DMS153 treated with DMSO at 0.1 percent for 48 hours (cell line): ENCODE results near the gene CCDC102B.
"Not testable (repeated sequence)": the region's sequence is repeated elsewhere in the genome, so short reads cannot be mapped to it uniquely, and the experiment has no call there.

Experiments
- DNase-seq: peaks from one replicate; lab custom pipeline; 2025; ENCODE audit not compliant: unreplicated experiment; lab: John Stamatoyannopoulos, UW

The CCDC102B gene

DNA sequence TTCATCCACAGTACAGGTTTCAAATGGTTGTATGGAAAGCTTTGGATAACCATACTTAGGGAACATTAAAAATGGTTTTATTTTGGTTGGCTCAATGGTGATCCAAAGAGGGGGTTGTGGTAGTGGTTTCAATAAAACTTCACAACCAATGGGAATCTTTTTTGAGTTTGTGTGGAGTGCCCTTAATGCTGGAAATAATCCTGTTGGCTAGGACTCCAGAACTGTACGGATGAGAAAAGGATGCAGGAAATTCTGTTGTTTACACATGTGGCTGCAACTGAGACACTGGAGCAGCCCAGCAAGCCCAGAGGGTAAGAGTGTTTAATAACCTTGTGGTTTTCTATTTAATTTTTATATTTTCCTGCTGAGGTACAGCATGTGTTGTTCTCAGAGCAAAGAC, at the start of gene CCDC102B:
Gene CCDC102B, plus strand, starts transcription at position 210 of the 400 bp plus-strand sequence. CDS start 38,684 bp downstream, outside the sequence.
- DNase-seq: no peak

DNA sequence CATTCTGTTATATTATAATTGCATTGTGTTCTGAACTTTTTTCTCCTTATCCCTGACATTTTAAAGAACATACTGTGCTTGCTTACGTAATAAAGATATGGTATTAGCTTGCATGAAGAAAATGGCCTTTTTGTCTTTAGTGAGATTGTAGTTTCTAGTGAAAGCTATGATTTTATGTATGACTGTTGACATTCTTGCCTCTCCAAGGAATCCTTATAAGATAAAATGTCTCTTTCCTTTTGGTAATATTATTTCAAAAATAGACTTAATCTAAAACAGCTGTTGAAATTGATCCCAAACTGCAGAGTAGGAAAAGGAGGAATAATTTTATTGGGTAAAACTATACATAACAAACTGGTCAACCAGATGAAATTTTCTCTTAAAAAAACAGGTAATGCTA, 40.8 kb upstream of the CCDC102B start:
- no peak for DNase-seq

- DNase-seq: no peak
These were observed 38.6 kb upstream of the CCDC102B start for GRCh38 chr18:68759308-68759707.

- DNase-seq: no peak
These were observed 34.8 kb upstream of the CCDC102B start for GRCh38 chr18:68763083-68763482.

GRCh38 chr18:68764016-68764415, 33.9 kb upstream of the CCDC102B start:
- no peak for DNase-seq

- no peak for DNase-seq
These were observed 31.4 kb upstream of the CCDC102B start for GRCh38 chr18:68766433-68766832.

DNA sequence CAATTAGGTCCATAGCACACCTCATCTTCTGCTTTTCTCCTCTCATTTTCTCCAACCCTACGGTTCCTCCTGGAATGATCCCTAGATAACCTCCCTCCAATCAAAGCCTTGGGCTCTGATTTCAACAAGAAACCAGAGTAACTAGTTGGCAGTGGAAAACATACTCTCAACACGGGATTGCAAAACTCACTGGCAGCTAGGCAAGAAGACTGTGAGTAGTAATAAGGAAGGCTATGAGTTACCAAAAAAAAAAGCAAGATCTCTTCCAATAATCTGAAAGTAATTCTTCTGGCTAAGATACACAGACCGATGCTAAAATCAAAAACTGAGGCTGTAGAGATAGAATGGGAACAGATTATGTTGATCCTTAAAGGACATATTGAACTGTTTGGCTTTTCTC, 28.4 kb upstream of the CCDC102B start:
- no peak for DNase-seq

GRCh38 chr18:68772268-68772667, 25.6 kb upstream of the CCDC102B start:
- DNase-seq: no peak

DNA sequence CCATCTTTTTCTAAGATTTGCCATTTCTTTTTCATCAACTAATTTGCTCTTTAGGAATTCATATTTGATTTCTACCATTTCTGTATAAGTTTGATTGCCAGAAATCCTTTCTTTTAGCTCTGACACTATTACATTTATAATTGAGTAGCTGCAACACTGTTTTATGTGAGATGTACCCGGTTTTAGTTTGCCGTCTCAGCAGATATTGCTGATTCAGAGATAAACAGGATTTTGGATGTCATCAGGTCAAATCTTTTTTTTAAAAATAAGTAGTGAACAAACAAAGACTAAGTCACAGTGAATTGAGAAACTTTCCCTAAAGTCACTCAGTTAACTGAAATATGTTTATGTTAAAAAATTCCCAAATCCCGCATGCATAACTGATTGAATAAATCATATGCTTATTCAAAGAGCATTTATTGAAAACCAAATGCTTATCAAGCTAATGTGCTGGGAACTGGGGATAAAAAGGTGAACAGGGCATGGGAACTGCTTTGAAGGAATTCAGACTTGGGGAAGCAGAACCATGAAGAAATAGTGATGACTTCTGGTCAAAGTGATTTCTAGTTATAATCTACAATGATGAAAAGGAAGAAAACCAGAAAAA, 19.5 kb upstream of the CCDC102B start:
- DNase-seq: no peak

GRCh38 chr18:68779169-68779568, 18.7 kb upstream of the CCDC102B start:
- no peak for DNase-seq

DNA sequence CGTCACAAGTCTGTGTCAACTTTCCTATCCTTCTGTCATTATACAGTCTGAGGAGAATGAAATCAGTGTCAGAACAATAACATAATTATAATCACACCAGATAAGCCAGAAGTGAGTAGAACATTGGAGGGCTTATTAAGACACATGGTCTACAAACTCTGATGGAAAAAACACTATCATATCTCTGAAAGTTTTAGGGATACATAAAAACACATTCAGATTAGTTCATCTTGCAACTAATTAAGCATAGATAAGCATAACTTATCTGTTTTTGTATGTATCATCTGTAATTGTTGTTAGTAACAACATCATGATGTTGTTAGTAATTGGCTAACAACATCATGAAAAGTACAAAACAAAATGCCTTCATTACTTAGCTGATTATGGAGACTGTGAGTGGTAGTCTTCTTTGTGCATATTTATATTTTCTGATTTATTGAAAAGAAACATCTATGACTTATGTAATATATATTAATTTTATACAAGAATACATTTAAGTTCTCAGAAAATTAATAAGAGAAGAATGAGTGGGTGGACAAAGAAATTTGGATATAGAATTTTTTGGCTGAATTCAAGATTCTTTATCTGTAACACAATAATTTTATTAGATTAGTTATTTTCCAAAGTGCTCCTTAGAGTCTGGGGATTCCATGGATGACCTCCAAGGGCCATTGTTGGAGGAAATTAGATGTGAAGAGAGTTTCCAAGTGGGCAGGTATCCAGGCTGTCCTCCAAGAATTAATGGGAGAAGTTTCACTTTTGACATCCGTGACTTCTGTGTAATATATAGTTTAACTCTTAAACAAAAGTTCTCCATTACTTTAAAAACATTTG, 16.9 kb upstream of the CCDC102B start:
- DNase-seq: no peak

DNA sequence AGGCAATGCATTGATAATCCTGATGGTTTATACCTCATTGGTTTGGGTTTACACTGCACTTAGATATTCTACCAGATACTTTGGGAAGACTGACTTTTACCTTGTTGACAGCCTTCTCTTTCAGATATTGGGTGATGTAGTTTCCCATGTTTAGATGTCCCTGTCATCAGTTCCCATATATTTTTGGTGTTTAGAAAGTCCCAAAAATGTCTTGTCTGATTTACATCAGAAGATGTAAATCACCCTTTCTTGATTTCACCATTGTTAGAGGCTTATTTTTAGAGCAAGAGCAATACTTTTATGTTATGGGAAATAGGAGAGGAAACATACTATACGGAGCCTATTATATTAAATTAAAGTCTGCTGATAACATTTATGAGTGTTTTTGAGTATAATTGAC, 14.4 kb upstream of the CCDC102B start:
- no peak for DNase-seq

- DNase-seq: no peak
These were observed 13.8 kb upstream of the CCDC102B start for GRCh38 chr18:68784071-68784470.

DNA sequence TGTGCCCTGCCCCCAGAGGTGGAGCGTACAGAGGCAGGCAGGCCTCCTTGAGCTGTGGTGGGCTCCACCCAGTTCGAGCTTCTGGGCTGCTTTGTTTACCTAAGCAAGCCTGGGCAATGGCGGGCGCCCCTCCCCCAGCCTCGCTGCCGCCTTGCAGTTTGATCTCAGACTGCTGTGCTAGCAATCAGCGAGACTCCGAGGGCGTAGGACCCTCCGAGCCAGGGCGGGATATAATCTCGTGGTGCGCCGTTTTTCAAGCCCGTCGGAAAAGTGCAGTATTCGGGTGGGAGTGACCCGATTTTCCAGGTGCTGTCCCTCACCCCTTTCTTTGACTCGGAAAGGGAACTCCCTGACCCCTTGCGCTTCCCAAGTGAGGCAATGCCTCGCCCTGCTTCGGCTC, 7.6 kb upstream of the CCDC102B start:
- not testable (repeated sequence) for DNase-seq

DNA sequence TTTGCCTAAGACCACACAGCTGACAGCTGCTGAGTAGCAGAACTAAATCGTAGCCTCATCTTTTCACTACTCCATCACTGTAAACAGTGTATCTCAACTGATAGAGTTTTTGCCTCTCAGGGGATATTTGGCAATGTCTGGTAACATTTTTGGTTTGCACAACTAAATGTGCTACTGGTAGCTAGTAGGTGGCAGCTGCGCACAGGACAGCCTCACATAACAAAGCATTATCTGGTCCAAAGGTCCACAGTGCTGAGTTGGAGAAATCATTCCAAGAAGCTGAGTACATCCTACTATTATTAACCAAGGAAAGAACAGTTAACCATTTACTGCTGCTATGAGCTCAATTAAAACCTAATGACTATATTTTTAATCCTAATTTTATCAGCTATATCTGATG, 6.1 kb upstream of the CCDC102B start:
- no peak for DNase-seq

GRCh38 chr18:68793951-68794350, 3.9 kb upstream of the CCDC102B start:
- DNase-seq: no peak

- DNase-seq: peak; percentile 79
These were observed 767 bp upstream of the CCDC102B start for GRCh38 chr18:68796936-68797690.

GRCh38 chr18:68800075-68800474, 2.2 kb downstream of the CCDC102B start:
- no peak for DNase-seq

DNA sequence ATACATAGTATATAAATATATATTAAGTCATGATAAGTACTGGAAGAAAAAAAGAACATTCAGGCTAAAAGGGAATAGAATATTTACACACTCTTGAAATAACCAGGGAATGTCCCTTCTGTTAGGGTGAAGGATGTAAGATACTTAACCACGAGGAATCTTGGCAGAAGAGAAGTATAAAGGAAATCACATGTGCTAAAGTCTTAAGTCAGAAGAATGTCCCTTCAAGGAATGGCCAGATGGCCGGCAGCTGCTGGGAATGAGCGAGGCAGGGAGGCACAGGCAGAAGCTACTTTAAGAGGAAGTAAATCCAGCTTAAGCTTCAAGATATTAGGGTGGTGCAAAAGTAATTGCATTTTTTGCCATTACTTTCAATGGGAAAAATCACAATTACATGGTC, 5.5 kb downstream of the CCDC102B start:
- DNase-seq: no peak

GRCh38 chr18:68817584-68817983, 19.7 kb downstream of the CCDC102B start:
- DNase-seq: no peak

- DNase-seq: no peak
These were observed 20.7 kb downstream of the CCDC102B start for GRCh38 chr18:68818584-68818983.

DNA sequence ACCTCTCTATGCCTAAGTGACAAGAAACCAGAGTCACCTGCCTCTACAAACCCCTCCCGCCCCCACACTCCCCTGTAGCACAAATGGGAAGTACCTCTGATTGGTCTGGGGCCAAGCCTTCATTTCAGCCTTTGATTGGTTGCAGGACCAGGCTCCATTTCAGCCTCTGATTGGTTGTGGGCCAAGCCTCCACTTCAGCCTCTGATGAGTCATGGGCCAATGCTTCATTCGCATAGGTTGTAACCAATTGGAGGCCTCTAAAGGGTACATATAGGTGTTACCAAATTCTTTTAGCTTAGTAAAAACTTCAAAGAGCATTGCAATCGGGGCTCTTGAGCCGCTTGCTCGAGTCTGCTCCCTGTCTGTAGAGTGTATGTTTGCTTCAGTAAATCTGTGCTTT, 25.0 kb downstream of the CCDC102B start:
- no peak for DNase-seq
